GM13977 (cell line): ENCODE data around the gene MTHFD1L.

Source experiments
- DNase-seq: peaks from one replicate; pipeline ENCODE4 v3.0.0; 2012; ENCODE audit warnings: low spot score
- CTCF ChIP-seq: IDR thresholded peaks from 2 replicates; pipeline ENCODE4 v1.5.1; 2012; ENCODE audit warnings: mild to moderate bottlenecking, control low read depth; ENCODE audit not compliant: insufficient read depth; ENCODE audit errors: extremely low read depth, missing control alignments
- in situ Hi-C: fragments of 300-500 bp; cut with MboI; formaldehyde crosslinking; loops from one replicate; pipeline ENCODE4 v1.12.0; 2022; ENCODE audit warnings: low sequenced_read_pairs, low pct_unique_long_range_greater_than_20kb, mixed read lengths, inconsistent platforms; ENCODE audit not compliant: unreplicated experiment

Gene MTHFD1L

GRCh38 chr6:150919938-150920337 is 54.4 kb downstream of the MTHFD1L start:
- DNase-seq, result no peak
- no peak for TF ChIP-seq CTCF
- in situ Hi-C loops, result no loop called here

GRCh38 chr6:150922137-150922536 is 56.6 kb downstream of the MTHFD1L start:
- no peak for DNase-seq
- TF ChIP-seq CTCF, result no peak
- in situ Hi-C loops, result no loop called here

- no peak for TF ChIP-seq CTCF
- no peak for DNase-seq
- in situ Hi-C loops, result no loop called here
Observed at GRCh38 chr6:150924808-150925589, 59.5 kb downstream of the MTHFD1L start.

- DNase-seq, result no peak
- no peak for TF ChIP-seq CTCF
- in situ Hi-C loops, result no loop called here
Observed at GRCh38 chr6:150925590-150925928, 60.1 kb downstream of the MTHFD1L start.

- TF ChIP-seq CTCF, result no peak
- in situ Hi-C loops, result no loop called here
- DNase-seq, result no peak
Observed at GRCh38 chr6:150925976-150926375, 60.5 kb downstream of the MTHFD1L start.

GRCh38 chr6:150928882-150929281 is 63.4 kb downstream of the MTHFD1L start:
- in situ Hi-C loops, result no loop called here
- peak; percentile 46 for TF ChIP-seq CTCF
- no peak for DNase-seq

GRCh38 chr6:150929416-150929815 is 63.9 kb downstream of the MTHFD1L start:
- TF ChIP-seq CTCF, result no peak
- in situ Hi-C loops, result no loop called here
- no peak for DNase-seq
